COLO829 (cell line): Measurements from ENCODE around the gene SMIM36.
"Not testable (repeated sequence)": the region's sequence is repeated elsewhere in the genome, so short reads cannot be mapped to it uniquely, and the experiment has no call there.

ENCODE experiments used
- DNase-seq: peaks from one replicate; pipeline ENCODE4 v3.0.0; 2012; ENCODE audit warnings: low spot score

SMIM36 gene

DNA sequence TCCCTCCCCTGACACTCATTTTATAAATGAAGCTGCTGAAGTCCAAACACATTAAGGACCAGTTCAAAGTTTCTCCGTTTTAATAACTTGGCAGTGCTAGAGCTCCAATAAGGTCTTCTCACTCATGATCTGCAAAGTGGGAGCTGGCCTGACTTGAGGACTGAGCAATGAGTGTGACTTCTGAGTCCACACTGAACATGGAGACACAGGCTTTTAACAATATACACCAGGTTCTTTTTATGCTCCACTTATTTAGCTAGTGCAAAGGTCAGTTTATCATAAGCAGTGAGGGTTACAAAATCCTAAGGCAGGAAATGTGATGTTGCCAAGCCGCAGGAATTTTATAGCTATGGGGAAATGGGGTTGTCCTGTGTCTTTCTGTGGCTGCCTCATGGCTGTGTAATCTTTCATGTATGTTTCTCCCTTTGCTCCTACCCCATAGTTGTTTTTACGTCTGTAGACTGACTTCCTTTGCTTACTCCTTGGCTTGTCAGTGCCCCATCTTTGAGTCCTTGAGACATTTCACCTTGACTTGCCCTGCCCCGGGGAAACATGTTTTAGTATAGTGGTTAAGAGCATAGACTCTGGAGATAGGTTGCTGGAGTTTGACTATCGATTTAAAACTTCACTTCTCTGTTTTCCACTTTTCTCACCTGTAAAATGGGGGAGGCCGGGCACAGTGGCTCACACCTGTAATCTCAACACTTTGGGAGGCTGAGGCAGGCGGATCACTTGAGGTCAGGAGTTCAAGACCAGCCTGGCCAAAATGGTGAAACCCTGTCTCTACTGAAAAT, 77.4 kb downstream of the SMIM36 start:
- peak; percentile 23 for DNase-seq

DNA sequence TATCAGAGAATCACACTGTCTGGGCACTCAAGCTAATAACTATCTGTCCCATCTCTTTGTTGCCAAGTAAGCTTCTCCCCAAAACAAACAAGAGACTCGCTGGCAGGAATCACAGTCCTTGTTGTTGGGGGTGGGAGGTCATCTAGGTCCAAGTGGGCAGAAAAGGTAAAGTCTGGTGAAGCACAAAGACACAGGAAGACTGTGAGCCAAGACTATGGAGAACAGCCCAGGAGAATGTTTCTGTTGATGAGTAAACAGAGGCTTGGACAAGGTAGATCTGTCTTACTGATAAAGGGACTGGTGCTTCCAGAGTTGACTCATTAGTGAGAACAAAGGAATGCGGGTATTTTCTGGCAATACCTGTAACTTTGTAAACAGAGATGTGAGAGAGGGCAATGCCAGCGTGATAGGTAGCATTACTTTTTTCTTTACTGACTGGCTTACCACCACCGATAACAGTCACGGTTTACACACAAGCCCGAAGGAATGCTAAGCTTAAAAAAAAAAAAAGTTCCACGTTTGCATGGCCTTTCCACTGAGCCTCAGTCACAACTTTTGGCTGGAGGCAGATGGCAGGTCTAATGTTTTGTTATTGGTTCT, 78.1 kb downstream of the SMIM36 start:
- no peak for DNase-seq

DNA sequence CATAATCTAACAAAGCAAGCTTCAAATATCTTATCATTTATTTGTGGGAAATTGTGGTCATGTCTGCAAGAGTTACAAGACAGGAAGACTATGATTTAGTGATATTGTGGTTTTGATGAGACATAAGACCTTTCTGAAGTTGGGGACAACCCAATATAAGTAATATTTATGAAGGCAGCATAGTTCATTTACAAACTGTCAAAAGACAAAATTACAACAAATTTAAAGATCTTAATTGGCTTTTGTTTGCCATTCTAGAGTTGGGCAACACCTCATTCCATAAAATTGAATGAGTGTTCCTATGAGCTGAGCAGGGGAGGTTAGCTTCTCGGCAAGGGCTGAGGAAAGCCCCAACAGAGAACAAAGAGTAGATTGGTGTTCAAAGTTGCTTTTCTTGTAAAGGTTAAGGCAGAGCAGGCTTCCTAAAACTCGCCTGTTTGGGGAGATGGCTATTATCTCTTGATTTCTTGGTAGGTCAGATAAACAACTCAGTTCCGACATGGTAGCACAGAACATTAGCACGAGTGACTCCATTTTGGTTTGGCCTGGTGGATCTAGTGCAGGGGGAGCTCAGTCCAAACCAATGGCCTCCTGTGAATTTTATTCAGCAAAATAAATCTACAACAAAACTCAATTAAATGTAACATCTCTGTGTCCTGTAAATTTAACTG, 78.8 kb downstream of the SMIM36 start:
- DNase-seq: no peak

DNA sequence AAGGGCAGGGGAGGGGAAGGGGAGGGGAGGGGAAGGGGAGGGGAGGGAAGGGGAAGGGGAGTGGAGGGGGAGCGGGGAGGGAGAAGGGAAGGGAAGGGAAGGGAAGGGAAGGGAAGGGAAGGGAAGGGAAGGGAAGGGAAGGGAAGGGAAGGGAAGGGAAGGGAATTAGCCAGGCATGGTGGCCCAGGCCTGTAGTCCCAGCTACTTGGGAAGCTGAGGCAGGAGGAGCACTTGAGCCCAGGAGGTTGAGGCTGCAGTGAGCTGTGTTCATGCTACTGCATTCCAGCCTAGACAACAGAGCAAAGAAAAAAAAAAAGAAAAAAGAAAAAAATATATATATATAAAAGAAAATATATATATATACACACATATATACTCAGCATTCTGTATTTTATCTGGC, 79.3 kb downstream of the SMIM36 start:
- DNase-seq: not testable (repeated sequence)

DNA sequence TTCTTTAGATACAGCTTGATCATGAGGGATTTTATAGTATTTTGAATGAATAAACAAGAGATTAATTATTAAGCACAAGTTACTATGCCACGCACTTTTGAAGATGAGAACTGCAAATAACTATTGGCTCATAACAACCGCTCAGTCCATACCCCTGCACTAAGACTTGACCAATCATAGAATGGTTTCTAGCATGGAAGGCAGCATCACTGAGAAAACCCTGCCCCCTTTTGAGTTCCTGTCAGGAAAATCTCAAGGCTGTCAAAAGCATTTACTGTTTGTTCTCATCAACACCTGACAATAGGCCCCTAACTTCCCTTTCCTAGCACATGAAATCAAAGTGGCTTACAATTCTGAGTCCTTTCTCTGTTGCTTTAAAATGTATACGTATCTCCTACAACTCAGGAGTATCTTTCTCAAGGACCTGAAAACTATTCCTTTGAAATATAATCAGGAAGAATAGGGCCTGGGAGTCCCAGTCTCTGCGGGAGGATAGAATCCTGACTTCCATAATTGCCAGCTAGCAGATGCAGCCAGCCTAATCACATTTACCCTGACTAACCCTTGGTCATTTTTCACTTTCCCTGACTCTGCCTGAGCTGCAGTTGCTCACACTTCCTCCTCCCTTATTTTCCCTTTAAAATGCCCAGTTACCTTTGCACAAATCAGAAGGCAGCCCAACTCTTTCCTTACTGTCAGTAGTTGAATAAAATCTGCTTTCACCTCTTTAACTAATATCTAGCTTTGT, 80.5 kb downstream of the SMIM36 start:
- DNase-seq: no peak

DNA sequence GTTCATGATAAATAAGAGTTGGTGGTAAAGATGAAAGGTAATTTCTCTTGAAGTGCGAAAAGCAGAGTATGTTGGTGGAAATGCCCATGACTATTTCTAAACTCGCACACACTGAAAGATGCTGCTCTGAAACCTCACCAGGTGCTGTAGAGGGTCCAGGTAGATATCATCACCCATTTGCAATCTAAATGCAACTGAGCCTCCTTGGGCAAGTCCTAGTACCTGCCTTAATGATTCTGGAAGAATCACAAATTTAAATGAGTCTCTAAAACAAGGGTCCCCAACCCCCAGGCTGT, 83.7 kb downstream of the SMIM36 start:
- no peak for DNase-seq

DNA sequence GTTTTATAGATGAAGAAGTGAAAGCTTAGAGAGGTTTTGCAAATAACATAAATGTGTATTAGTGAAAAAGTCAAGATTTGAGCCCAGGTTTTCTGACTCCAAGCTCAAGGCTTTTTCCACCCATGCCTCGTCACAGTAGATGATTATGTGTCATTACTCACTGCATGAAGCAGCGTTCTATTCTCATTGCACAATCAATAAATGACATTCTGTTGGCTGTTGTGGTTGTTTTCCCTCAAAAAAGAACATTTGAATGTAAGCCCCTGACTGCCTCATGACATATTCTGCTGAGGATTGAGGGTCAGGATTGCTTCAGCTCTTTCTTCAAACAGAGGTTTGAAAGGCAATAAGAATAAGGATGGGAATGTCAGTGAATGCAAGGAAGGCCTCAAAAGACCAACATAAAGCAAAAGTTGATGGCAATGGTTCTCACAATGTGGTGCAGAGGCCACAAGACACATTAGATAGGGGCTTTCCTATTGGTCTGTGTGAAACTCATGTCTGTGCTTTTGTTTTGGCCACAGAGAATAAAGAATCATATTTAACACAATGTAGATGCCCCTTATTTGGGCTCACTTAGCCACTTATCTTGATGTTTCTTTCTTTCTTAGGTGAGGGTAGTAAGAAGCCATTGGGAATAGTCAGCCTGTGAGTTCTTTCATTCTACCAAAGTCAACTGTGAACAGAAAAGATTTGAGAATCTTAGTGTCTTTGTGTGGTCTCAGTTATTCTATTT, 84.2 kb downstream of the SMIM36 start:
- DNase-seq: no peak

DNA sequence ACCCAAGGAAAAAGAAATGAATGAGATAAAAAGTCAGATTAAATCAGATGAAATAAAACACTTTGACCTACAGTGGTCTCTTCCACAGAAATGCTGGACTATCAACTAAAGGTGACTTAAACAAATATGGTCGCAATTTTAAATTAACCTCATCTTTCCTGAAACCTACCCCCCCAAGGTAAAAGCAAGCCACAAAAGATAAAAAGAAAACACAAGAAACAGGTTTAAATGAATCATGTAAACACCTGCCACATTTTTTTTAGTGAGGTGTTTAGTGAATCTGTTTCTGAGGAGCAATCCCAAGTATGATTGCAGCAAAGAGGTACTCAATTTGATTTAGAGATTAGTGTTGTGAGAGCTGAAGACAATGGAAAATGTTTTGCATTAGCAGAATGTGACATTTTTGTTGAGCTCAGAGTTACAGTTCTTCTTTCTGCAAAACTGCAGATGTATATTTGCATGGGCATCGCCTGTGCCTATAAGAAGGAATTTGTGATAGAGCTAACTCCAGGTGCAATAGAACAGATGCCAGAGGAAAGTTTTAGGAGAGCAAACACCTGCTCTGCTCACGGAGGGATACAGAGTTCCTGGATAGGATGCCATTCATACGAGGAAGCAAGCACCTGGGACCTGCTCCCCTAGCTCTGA, 86.2 kb downstream of the SMIM36 start:
- DNase-seq: no peak

DNA sequence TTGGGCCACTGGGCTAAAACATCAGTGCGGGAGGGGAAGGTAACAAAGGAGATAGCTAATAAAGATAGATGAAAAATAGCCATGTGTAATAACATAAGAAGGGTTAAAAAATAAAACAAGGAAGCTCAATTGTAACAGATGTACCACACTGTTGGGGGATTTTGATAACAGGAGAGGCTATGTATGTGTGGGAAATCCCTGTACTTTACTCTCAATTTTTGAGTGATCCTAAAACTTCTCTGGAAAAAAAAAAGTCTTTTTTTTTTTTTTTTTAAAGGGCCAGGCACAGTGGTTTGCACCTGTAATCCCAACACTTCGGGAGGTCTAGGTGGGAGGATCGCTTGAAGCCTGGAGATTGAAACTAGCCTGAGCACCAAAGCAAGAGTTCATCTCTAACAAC, 87.7 kb downstream of the SMIM36 start:
- no peak for DNase-seq

DNA sequence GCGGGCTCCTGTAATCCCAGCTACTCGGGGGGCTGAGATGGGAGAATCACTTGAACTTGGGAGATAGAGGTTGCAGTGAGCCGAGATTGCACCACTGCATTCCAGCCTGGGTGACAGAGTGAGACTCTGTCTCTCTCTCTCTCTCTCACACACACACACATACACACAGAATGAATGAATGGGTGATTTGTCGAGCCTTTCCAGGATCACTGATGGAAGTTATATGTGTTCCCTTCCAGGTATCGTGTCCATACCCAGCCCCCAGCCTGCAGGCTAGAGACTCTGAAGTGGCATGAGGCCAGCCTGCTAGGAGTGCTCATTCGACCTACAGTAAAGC, 88.5 kb downstream of the SMIM36 start:
- not testable (repeated sequence) for DNase-seq

DNA sequence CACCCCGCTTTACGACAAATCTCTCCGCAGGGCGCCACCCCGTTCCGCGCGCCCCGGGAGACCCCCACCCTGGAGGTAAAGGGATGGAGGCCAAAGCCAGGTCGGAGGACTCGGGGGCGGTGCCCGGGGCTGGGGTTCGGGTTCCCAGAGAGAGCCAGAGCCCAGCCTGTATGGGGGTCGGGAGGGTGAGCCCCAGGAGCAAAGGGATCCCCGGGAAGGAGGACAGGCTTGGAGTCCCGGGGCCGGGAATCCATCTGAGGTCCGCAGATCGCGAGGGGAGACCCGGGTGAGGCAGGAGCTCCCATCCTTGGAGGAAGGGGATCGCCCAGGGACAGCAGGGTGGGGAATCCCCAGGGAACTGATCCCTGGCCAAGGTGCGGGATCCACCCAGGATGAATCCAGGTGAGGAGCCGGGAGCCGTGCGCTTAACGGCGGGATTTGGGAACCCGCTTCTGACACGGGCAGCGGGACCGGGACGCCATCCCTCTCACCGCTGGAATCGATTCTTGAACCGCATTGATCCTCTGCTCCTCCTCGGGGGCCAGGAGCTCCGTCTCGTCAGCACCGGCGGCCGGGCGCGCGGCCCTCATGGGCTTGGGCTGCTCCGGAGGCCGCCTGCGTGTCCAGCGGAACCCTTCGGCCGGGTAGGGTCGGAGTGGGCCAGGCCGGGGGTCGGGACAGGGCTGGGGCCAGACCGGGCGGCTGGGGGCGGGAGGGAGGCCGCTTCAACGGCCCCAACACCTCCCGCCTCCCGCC, 89.9 kb downstream of the SMIM36 start, which contains the start of gene MMD:
MMD (minus strand) TSS at position 657 of the 756 bp plus-strand sequence; CDS start at position 517, 140 bp downstream.
- DNase-seq: peak; percentile 17

DNA sequence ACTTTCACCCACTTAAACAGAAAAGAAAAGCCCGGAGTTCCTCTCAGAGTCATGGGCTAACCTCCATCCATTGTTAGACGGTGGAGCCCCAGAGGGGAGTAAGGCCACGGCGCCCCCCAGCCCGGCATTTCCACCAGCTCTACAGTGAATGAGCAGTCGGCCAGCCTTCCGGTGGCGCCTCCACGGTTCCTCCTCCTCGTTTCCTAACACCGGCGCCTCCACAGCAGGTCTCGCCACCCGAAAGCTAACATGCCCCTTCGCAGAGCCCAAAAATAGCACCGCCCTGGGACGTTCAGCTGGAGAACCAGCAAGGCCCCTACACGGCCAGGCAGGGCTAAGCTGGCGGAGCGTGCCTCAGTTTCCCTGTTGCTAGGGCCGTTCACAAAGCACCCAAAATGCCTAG, 90.5 kb downstream of the SMIM36 start:
- DNase-seq: no peak

DNA sequence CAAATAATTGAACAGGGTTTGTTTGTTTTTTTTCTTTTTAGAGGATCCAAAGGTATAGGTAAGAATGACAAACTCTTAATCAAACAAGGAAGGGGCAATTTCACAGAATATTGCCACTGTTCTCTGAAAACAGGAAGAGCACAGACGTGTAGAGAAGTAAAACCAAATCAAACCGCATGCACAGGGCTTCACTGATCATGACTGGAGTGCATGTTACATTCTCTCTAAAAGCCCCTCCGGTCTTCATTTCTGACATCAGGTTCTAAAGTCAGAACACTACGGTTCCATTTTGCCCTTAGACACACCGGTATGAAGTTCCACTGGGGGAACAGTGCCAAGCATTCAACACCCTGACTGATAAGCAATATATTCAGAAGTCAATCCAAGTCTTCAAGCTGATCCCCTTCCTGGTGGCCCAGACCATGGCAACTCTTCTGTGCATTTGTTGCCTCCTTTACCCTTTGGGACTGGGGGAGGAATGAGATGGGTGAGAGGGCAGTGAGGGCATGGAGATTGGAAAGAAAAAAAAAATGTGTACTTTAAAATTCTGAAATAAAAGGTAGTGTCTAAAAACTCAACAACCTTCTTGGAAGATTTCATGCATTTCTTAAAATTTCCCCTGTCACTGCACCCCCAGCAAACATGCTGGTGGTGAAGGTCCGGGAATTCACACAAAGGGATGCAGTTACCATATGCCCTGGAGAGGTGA, 91.0 kb downstream of the SMIM36 start:
- DNase-seq: no peak

DNA sequence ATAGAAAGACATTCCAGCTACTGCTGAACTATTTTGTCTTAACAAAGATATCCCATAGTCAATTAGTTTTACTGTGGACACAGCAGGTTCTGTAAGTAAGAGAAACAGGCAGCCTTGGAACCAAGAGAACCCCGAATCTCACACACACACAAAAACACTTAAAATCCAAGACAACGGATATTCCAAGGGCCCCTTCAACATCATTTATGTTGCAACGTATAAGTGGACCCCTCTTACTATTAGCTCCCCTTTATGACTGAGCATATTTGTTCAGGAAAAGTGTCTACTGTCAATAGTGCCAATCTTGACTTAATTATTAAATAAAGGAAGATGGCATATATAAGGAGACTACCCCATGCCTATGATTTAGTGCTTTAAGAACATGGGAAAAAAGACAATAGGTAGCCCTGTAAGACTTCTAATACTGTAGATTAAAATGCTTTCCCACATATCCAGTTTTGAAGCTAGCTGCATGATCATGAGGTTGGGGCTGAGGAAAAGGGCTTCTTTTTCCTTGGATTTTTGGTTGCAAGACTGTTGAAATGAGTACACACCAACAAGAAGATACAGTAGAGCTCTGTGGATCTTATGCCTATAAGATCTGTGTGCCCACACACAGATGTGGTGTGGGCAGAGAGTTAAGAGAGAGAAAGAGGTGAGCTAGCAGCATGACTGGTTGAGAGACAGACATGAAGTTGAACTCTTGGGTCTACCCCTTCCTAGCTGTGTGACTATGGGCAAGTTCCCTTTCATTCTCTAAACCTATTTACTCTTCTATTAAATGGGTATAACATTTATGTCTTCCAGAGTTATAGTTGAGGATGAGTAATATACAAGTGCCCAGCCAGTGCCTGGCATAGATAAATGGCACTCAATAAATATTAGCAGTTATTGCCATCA, 92.6 kb downstream of the SMIM36 start:
- no peak for DNase-seq

DNA sequence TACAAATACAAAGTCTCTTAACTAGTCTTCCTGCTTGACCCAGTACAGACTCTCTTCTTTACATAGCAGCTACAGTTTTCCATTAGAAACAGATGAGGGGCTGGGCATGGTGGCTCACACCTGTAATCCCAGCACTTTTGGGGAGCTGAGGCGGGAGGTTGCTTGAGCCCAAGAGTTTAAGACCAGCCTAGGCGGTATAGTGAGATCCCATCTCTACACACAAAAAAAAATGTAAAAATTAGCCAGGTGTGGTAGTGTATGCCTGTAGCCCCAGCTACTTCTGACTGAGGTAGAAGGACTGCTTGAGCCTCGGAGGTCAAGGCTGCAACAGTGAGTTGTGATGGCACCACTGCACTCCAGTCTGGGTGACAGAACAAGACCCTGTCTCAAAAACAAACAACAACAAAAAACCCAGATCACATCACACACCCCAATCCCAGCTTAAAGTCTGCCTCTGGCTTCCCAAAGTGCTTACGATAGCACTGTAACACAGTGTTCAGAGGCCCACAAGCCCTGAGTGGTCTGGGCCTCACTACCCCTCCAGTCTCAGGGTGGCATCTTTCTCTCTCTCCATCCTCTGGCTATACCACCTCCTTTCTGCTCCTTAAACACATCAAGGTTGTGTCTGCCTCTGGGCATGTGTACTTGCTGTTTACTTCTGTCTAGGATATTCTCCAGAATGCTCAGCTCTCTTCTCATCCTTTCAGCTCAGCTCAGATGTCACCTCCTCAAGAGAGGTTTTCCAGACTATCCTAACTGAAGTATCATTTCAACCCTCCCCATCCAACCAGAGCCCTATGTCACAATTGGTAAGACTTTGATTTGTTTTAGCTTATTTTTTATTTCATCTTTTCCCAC, 93.6 kb downstream of the SMIM36 start:
- DNase-seq: no peak

DNA sequence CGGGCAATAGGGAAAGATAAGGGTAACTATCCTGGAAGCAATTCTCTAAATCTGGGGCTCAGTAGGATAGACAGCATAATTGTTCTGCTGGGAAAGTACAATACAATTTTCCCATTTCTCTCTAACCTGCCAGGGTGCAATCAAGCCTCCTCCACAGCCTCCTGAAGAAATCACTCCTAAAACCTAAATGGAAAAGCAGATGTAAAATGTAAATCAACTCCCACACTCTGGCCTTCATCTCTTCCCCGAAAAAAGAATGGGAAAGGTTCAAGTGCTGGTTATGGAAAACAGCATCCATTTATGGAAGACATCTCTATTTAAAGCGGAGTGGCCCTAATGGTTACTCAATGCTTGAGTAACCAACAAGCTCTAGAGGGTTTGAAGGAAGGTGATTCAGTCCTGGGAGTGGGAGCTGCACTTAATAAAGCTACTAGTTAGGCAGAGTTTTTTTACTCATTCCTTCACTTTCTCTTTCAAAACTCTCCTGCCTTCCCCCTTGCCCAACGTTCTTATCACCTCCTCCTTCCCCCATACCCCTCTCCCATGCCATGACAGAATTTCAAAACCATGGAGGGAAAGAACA, 94.7 kb downstream of the SMIM36 start:
- DNase-seq: no peak

DNA sequence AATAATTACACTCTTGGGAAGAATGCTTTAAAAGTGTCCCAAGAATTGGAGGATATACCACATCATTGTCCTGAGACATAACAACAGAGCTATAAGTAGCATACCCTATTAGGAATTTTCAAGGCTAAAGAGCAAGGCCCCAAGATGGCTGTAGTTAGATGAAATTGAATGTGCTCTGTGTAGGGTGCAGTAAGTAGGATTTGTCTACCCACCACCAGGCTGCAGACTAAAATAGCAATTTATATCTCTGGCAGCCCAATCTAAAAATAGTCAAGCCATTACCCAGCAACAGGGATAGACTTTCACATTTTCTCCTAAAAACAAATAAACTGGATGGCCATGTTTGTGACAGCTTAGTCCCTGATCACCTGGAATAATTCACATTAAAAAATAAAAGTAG, 95.3 kb downstream of the SMIM36 start:
- no peak for DNase-seq

DNA sequence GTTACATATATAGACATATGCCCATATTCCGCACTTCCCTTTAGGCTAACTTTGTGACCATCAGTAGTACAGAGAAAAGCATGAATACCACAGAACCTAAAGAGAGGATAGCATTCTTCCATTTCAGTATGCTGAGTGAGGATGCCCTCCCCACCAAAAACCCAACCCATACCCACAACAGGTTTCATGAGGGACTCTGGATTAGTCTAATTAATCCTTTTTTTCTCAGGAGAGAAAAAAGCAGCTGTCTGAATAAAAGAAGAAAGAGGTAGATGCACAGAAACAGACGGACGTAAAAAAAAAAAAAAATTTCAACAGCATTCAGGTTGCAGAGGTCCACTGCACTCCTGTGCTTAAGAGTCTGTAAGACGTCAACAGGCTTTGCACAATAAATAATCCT, 96.3 kb downstream of the SMIM36 start:
- DNase-seq: no peak
